NCI-H1436 (cell line): Measurements from ENCODE around the gene SPATA19.

ENCODE experiments used
- DNase-seq: peaks from one replicate; lab custom pipeline; 2025; lab: John Stamatoyannopoulos, UW

Gene SPATA19

DNA sequence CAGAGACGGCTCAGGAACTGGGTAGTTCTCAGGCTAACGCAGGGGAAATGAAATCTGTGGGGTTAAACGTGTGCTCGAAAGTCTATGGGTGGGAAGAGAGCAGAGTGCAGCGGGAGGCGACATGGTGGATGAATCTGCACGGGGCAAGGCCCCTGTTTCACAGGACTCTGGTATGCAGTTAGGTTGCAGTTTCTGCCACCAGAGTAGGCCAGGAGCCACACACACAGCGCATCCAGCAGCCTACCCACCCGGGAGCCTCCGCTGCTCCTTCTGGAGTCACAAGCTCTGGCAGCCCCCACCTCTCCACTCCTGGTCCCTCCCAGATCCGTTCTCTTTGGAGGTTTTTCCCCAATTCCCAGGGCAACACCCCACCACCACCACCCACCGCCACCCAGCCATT, 27.0 kb downstream of the SPATA19 start:
- DNase-seq, result no peak

DNA sequence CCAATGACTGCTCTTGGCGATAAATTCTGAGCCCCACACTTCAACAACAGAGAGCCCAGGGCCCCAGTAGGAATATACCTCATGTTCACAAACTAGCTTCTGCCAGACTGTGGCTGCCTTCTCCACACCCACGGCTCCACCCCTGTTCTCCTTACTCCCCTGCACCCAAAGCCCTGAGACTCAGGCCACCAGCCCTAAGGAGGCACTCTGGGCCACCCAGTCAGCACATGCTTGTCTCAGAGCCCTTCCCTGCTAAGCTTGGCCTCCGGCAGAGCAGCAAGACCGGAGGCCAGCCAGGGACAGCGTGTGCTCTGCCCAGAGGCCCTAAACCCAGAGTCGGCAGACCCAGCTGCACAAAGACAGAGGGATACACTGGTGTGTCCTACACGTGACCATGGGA, 27.9 kb downstream of the SPATA19 start:
- DNase-seq, result no peak

- DNase-seq, result no peak
Observed at GRCh38 chr11:133816146-133816870, 29.0 kb downstream of the SPATA19 start.

GRCh38 chr11:133815636-133816035, 29.7 kb downstream of the SPATA19 start:
- DNase-seq, result no peak

DNA sequence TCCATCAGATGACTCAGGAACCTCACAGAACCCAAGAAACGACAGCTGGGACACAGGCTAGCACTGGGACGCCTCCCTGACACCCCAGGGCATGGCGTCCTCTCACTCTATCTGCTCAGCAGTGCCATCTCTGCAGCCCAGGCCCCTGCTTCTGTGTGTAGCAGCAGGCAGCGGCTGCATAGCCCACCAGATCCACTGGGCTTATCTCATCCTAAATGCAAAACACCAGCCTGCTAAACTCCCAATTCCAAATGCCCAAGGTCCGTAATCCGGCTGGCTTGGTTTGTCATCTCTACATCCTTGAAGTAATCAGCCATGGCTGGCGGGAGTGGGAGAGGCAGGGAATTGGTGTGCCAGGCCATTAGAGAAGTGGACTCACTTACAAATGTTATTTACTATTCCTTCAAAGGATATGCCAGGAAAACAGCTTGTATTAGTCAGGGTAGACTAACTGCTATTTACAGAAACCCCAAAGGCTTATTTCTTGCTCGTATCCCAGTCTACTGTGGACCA, 30.7 kb downstream of the SPATA19 start:
- DNase-seq, result no peak

DNA sequence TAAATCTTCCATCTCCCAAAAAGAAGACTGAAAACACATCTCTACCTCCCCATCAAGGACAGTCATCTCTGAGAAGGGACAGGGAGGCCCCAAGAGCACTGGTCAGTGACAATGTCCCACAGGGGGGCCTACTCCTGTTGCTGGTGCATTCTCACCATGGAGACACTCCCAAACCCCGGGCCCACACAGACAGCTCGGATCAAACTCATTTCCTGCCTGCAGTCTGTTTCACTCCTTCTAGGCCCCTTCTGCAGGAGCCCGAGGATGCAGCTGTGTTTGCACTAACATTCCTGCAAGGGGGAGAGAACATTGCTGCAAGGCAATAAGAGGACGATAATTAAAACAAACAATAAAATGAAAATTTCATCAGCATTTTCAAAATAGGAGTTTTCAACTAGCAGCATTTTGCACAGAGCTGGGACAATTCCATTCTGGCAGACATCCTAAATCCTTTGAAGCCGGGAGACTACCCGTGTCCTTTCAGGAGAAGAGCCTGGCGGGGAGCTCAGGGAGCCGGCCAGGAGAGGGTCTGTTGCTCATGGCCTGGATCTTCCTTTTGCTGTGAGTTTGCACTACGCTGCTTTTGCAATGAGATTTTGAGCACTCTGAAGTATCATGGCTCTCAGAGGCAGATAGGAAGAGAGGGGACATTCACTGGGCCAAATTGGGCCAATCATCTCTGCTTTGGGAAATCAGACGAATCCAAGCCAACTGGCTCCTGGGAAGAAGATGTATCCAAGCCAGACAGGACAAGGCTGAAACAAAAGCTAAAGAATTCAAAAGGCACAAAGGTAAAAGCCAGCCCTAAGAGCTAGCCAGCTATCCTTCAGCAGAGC, 33.2 kb downstream of the SPATA19 start:
- no peak for DNase-seq

DNA sequence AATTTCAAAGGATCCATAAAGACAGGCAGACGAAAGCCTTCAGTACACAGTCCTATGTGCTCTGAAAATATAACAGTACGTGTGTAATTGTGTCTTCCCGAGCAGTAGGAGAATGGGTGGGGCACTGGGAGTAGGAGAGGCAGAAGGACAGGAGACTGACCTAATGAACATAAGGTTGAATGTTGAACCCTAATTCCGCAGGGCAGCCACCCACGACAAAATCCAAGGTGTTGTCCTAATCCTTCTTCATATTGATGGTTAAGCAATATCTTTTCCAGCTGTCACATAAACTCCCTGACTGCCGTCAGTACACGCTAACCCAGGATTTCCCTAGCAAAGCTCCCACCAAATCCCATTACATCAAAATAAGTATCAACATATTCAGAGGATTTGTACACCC, 34.5 kb downstream of the SPATA19 start:
- no peak for DNase-seq

DNA sequence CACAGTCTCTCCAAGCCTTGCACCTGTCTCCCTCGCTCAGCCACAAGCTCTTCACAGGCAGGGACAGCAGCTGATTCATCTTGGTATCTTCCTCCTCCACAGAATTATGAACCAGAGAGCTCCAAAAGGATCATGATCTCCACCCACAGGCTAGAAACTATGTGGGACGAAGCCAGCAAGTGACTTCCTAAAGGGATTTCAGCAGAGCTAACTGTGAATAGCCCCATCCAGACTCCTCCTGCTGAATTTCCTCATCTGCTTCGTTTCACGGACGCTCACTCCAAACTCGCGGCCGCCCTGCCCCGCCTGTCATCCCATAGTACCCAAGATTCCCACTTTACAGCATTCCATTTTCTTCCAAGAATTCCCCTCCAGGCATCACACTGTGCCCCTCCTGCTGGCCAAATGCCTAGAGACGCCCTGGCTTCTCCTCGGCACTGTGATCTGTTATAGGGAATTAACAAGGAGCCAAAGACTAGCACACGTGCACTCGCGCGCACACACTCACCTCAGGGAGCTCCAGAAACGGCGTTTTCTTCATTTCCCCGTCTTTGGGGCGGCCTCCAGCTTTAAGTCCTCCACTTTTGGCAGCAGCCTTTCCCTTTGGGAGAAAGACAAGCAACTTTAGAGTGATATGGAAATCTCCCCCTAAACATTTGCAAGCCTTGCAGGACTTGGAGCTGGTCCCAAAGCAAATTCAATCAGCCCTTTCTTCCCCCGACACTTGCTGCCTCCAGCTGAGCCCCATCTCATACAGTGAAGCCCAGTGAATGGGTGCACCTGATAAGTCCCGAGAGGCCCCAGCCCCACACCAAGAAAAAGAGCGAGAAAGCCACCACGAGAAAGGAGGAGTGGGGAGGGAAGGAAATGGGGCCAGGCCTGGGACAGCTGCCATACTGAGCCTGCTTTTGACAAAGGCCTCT, 35.5 kb downstream of the SPATA19 start:
- no peak for DNase-seq

DNA sequence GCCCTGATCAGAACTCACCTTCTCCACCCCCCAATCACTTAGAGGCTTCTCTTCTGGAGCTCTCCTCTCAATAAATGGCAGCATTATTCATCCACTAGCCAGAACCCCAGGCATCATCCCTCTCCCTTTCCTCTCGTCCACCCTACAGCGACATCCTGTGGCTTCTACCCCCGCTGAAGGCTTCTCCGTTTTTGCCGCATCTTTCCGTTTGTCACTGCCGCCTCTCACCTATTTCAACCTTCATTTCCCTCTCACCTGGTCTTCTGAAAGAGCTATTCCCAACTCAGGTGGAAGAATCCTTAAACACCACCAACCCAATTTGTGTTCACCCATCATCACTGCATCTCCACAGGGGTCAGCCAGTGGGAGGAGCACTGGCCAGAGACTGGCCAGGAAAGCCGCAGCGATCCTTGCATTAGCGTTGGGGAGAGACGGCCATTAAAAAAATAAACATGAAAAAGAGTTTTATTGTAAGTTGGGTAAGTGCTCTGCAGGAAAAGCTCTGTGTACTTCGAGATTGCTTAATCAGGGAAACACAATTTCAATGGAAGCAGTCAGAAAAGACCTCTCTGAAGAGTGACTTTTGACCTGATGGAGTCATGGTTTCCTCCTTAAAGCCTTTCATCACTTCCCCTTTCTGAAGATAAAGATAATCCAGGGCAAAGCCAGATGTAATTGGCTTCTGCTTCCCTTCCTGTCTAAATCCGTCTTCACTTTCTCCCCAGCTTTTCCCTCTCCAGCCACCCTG, 36.7 kb downstream of the SPATA19 start:
- DNase-seq, result no peak

DNA sequence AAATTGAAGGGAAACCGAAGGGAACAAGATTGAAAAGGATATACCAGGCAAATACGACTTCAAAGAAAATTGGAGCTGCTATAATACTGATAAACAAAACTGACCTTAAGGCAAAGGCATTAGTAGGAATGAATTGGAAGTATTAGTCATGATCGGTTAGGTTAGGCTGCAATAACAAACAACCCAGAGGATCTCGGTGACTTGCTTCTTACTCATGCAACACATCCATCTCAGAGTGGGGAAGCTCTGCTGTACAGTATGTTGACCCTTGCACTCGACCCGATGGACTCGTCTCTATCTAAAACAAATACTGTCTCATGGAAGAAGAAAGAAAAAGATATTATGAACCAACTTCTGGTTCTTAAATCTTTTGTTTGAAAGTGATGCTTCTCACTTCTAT, 42.3 kb downstream of the SPATA19 start:
- no peak for DNase-seq

DNA sequence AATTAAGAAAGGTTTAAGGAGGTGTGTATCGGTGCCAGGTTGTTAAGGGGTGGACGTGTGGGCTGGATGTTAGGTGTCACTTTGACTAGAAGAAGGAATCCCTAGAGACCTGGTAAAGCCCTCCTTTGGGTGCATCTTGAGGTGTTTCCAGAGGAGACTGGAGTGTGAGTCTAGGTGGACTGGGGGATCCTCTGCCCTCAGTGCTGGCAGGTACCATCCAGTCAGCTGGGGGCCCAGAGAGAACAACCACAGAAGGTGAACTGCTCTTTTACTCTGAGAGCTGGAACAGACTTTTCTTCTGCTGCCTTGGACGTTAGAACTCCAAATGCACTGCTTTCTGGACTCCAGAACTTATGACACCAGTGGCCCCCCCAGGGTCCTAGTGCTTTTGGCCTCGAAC, 44.0 kb downstream of the SPATA19 start:
- DNase-seq, result no peak

DNA sequence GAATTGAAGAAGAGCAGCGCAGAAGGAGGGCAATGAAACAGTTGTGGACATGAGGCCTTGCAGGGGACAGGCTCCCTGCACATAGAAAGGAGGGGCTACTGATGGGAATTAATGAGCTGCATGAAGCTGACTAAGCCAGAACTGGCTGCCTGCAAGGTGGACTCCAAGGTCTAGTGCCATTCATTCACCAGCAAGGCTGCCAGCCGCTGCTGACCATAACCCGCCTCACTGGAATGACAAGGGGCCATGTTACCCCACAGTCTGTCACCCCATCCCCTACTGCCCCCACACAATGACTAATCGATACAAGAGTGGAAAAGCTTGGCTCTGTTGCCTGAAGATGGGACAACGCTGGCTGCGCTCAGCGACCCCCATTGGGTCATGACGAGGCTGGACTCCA, 44.6 kb downstream of the SPATA19 start:
- no peak for DNase-seq

GRCh38 chr11:133797554-133797953, 47.8 kb downstream of the SPATA19 start:
- DNase-seq, result no peak

GRCh38 chr11:133796043-133796795, 49.1 kb downstream of the SPATA19 start:
- DNase-seq, result no peak

DNA sequence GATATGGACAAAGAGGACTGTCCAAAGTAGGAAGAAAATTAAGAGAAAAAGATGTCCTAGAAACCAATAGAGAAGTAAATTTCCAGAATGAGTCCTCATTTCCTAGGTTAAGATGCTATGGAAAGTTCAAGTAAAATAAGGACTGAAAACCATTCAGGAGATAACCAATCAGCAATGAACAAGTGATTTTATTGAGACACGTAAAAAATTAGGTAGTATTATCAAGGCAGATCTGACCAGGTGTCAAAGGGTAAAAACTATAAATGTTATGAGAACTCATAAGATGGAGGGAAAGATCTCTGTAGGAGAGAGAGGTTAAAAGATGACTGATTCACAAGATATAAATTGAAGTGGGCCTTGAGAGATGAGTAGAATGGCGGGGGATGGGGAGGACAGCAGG, 50.2 kb downstream of the SPATA19 start:
- no peak for DNase-seq

GRCh38 chr11:133794205-133794604, 51.1 kb downstream of the SPATA19 start:
- no peak for DNase-seq

- DNase-seq, result no peak
Observed at GRCh38 chr11:133793271-133794035, 51.9 kb downstream of the SPATA19 start.

DNA sequence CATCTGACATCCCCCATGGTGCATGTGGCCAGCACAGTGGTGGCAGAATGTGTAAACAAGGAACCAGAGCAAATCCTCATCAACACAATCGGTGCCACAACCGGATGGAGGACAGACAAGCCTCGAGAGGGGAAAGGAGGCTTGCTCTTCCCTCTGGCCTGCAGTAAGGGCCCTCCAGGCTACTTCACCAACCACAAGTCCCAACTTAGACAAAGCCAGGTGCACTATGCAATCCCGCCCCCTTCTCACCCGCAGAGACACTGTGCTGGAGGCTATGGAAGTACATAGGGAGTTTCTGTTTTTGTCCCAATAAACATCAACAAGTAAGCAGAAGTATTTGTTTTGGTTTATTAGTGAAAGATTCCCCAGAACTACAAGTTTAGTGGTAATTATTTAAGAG, 54.3 kb downstream of the SPATA19 start:
- no peak for DNase-seq
